Progenitor cell of endocrine pancreas (in vitro differentiated cells): ENCODE data around the gene ASB6. TPM values are rescaled to one million over a fixed set of nuclear protein-coding genes. Genes with fewer than 3 reads are reported as not detected.

Source experiments
- DNase-seq: peaks from one replicate; pipeline ENCODE4 v3.0.0; 2021; ENCODE audit warnings: low spot score; ENCODE audit not compliant: unreplicated experiment
- H3K27ac Mint-ChIP-seq: 2 replicates; pipeline ENCODE4 v1.8.0; 2021; ENCODE audit warnings: mild to moderate bottlenecking, moderate library complexity, mixed read lengths
- H3K27me3 Mint-ChIP-seq: 2 replicates; pipeline ENCODE4 v1.8.0; 2021; ENCODE audit warnings: mixed read lengths
- H3K36me3 Mint-ChIP-seq: 2 replicates; pipeline ENCODE4 v1.8.0; 2022; ENCODE audit warnings: mixed read lengths; ENCODE audit not compliant: insufficient read depth
- H3K4me1 Mint-ChIP-seq: 2 replicates; pipeline ENCODE4 v1.8.0; 2021; ENCODE audit warnings: low read depth, mixed read lengths
- H3K4me3 Mint-ChIP-seq: 2 replicates; pipeline ENCODE4 v1.8.0; 2021; ENCODE audit warnings: low read depth, mild to moderate bottlenecking, moderate library complexity, mixed read lengths
- H3K9me3 Mint-ChIP-seq: 2 replicates; pipeline ENCODE4 v1.8.0; 2021; ENCODE audit warnings: low read depth, mixed read lengths
- CTCF ChIP-seq: fragments of 200-600 bp; sonication (generic); IDR thresholded peaks from one replicate; pipeline ENCODE4 v1.5.0; 2021; ENCODE audit warnings: antibody characterized with exemption, mild to moderate bottlenecking; ENCODE audit not compliant: unreplicated experiment
- total RNA-seq: library from RNA; stranded (reverse); gene quantifications from 2 replicates; pipeline ENCODE4 v1.2.1, GENCODE V29; 2021

ASB6 gene
- total RNA-seq, 1 donor from 2014 or later: 19.7 TPM

GRCh38 chr9:129610213-129610472, 31.8 kb downstream of the ASB6 start:
- Mint-ChIP-seq H3K36me3 (no peaks in the 10 kb centered on the region), H3K4me1 (peaks cover 10% of the 10 kb centered on the region), H3K27ac (no peak overlapping the region), H3K9me3 (no peaks in the 10 kb centered on the region), H3K4me3 (peak overlapping the region; percentile 54), H3K27me3 (no peaks in the 10 kb centered on the region)
- DNase-seq: no peak
- TF ChIP-seq CTCF: no peak

- no peak for TF ChIP-seq CTCF
- H3K36me3 Mint-ChIP-seq: no peaks in the 10 kb centered on the region
- H3K9me3 Mint-ChIP-seq: no peaks in the 10 kb centered on the region
- H3K27me3 Mint-ChIP-seq: no peaks in the 10 kb centered on the region
- H3K4me1 Mint-ChIP-seq: peaks cover 11% of the 10 kb centered on the region
- no peak for DNase-seq
- peak overlapping the region; percentile 71 for H3K4me3 Mint-ChIP-seq
- H3K27ac Mint-ChIP-seq: peak overlapping the region; percentile 95
Measured at GRCh38 chr9:129609486-129610212, 32.3 kb downstream of the ASB6 start.

DNA sequence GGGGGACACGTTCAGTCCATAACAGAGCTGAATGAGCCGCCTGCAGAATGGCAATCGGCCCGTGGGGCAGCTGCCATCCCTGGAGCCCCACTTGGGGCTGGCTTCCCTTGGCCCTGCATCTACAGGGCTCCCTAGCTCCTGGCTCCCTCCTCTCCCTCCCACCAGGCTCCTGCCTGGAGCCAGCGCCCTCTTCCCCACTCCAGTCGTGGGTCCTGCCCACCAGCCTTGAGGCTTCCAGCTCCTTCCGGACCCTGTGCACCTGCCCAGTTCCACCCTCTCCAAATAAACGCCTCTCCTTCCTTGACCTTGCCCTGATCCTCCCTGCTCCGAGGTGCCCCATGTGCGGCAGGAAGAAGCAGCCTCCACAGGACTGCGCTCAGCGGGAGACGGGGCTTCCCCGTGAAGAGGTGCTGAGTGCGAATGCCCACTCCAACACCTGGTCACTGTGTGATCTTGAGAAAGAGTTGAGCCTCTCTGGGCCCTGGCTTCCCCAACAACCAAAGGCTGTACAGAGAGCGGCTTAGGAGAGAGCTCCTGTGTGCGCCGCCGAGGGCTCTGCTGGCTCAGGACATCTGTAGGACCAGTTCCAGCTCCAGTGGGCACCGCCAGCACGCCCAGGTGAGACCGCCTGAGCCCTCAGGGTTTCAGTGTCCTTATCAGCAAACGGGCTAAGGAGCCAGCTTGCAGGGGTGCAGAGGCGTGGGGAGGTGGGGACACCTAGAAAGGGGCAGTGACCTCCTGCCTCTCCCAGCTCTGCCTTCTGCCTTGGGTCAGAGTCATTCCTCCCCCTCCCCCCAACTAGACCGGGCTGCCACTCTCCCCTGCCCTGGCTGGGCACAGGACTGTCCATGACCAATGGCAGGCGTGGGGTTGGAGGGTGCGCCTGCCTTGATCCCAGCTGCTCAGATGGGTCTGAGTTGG, 33.1 kb downstream of the ASB6 start:
- no peak overlapping the region for H3K4me3 Mint-ChIP-seq

GRCh38 chr9:129607027-129607387, 34.9 kb downstream of the ASB6 start:
- Mint-ChIP-seq H3K36me3 (no peaks in the 10 kb centered on the region), H3K4me1 (peaks cover 12% of the 10 kb centered on the region), H3K9me3 (no peaks in the 10 kb centered on the region), H3K4me3 (no peak overlapping the region), H3K27me3 (no peaks in the 10 kb centered on the region), H3K27ac (peak overlapping the region; percentile 85)
- no peak for DNase-seq
- TF ChIP-seq CTCF: no peak

More for the DNA sequence above, 33.1 kb downstream of the ASB6 start:
- Mint-ChIP-seq H3K9me3 (no peaks in the 10 kb centered on the region), H3K27me3 (no peaks in the 10 kb centered on the region), H3K4me1 (peaks cover 12% of the 10 kb centered on the region), H3K36me3 (no peaks in the 10 kb centered on the region), H3K27ac (peak overlapping the region; percentile 41)
- TF ChIP-seq CTCF: no peak
- no peak for DNase-seq

GRCh38 chr9:129606161-129607026, 35.6 kb downstream of the ASB6 start:
- Mint-ChIP-seq H3K27ac (no peak overlapping the region), H3K9me3 (no peaks in the 10 kb centered on the region)

More at GRCh38 chr9:129606161-129607026, 35.6 kb downstream of the ASB6 start:
- TF ChIP-seq CTCF: no peak
- no peaks in the 10 kb centered on the region for H3K36me3 Mint-ChIP-seq
- DNase-seq: no peak
- no peak overlapping the region for H3K4me3 Mint-ChIP-seq
- H3K4me1 Mint-ChIP-seq: peaks cover 12% of the 10 kb centered on the region
- no peaks in the 10 kb centered on the region for H3K27me3 Mint-ChIP-seq
